ENCODE data around the gene GSK3B. TPM values are rescaled to one million over a fixed set of nuclear protein-coding genes. Genes with fewer than 3 reads are reported as not detected.
A peak's percentile ranks its signal among the peaks of the same experiment; 100 is the strongest.

Gene GSK3B
- total RNA-seq, 6 experiments from 2014 or later: 14.4 to 19.4 (median 18.4) TPM

DNA sequence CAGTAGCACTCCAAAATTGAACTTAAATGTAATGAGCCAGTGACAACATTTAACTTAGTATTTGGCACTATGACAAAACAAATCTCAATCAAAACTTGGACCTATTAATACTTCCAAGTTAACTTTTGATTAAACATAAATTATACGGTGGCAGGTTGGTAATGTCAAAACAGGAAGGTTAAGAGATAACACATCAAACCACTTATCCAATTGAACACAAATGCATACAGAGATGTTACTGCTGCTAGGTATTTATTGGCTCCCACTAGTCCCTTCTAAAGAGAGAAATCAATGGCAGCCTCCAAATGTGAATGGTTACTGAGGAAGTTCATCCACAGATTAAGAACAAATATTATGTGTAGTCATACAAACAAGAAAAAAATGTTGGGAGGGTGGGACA lies 1.8 kb downstream of the GSK3B start:
- Histone ChIP-seq H3K4me3 (peak overlapping the region; percentile 69 to 82 (median 79)), H3K9me3 (no peaks in the 10 kb centered on the region), H3K4me1 (peaks cover 0 to 28% (median 9%) of the 10 kb centered on the region in 4 donors), H3K36me3 (no peaks in the 10 kb centered on the region), H3K27me3 (no peaks in the 10 kb centered on the region), H3K27ac (peak overlapping the region in 1 of 3 donors; percentile 97)
- WGBS (ENCODE audit: insufficient coverage, low coverage, low lambda C conversion rate, missing lambda C conversion rate): 0% methylated on average over 1 of the region's 1 CpG
- intact Hi-C loops (cut with DNase I): no loop called here
- DNase-seq (no peak), ATAC-seq (no peak)
- TF ChIP-seq, protein P1, sequence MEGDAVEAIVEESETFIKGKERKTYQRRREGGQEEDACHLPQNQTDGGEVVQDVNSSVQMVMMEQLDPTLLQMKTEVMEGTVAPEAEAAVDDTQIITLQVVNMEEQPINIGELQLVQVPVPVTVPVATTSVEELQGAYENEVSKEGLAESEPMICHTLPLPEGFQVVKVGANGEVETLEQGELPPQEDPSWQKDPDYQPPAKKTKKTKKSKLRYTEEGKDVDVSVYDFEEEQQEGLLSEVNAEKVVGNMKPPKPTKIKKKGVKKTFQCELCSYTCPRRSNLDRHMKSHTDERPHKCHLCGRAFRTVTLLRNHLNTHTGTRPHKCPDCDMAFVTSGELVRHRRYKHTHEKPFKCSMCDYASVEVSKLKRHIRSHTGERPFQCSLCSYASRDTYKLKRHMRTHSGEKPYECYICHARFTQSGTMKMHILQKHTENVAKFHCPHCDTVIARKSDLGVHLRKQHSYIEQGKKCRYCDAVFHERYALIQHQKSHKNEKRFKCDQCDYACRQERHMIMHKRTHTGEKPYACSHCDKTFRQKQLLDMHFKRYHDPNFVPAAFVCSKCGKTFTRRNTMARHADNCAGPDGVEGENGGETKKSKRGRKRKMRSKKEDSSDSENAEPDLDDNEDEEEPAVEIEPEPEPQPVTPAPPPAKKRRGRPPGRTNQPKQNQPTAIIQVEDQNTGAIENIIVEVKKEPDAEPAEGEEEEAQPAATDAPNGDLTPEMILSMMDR (IDR thresholded peaks at IDR 0.05): no peak
- no peak for TF ChIP-seq POLR2A (IDR thresholded peaks at IDR 0.05)

DNA sequence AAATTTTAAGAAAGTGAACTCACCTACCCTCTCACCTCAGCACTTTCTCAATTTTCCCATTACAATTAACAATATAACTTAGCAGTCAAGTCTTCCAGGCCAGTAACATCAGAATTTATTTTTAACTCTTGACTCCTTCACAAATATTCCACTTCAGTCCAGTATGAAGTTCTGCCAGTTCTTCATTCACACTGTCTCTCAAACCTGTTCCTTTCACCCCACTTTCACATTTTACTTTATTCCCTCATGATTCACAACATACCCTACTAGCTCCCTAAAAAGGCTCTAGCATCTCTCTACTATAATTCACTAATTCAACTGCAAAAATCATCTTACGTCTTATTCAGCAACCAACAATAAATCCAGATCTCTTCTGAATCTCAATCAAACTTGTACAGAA lies 3.8 kb downstream of the GSK3B start:
- Histone ChIP-seq H3K36me3 (no peaks in the 10 kb centered on the region), H3K4me3 (no peak overlapping the region), H3K27ac (no peak overlapping the region), H3K27me3 (no peaks in the 10 kb centered on the region), H3K4me1 (peaks cover 0 to 17% (median 7%) of the 10 kb centered on the region in 4 donors), H3K9me3 (no peaks in the 10 kb centered on the region)
- intact Hi-C loops (cut with DNase I): no loop called here
- TF ChIP-seq, protein P1 (IDR thresholded peaks at IDR 0.05): no peak
- no peak for TF ChIP-seq POLR2A (IDR thresholded peaks at IDR 0.05)
- ATAC-seq (no peak), DNase-seq (no peak)
- WGBS (ENCODE audit: insufficient coverage, low coverage, low lambda C conversion rate, missing lambda C conversion rate): 0% methylated on average over 1 of the region's 1 CpG

DNA sequence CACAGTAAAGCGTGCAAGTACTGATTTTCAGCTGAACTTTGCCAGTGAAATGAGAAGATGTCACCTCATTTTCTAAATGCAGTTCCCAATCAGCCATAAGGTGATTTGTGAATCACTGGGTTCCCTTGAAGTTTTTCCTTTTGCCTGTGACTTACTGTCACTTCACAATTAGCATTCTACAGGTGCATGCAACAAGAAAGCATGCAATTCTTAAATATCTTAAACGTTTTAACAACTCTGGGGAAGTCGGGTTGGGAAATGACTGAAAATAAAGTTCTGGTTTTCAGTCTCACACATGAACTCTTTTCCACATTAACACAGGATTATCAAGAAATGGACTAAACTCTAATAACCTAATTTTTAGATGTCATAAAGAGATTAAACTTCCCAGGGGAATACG lies 5.2 kb downstream of the GSK3B start:
- intact Hi-C loops (cut with DNase I): no loop called here
- 56% methylated on average over 4 of the region's 4 CpGs for WGBS (ENCODE audit: insufficient coverage, low coverage, low lambda C conversion rate, missing lambda C conversion rate)
- TF ChIP-seq, protein P1 (IDR thresholded peaks at IDR 0.05): no peak
- no peak for TF ChIP-seq POLR2A (IDR thresholded peaks at IDR 0.05)
- peaks cover 0 to 17% (median 7%) of the 10 kb centered on the region in 4 donors for H3K4me1 ChIP-seq
- DNase-seq (no peak), ATAC-seq (no peak)
- no peaks in the 10 kb centered on the region for H3K9me3 ChIP-seq
- H3K27me3 ChIP-seq: no peaks in the 10 kb centered on the region
- no peak overlapping the region for H3K27ac ChIP-seq
- H3K36me3 ChIP-seq: no peaks in the 10 kb centered on the region
- H3K4me3 ChIP-seq: no peak overlapping the region

DNA sequence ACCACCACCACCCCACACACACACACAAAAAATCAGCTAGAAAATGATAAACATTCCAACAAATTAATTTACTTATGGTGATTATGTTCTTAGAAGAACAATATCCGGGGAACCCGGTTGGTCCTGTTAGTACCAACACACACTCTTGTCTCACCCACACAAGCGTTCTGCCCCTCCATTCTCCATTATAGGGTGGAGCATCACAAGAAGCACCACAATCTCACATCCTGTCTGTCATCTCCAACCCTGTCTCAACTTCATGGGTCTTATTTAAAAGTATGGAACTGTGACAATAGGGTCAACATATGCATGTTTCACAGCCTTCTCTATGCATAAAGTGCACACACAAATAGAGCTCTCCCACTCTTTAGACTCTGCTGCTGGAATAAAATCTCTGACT lies 5.6 kb downstream of the GSK3B start:
- Histone ChIP-seq H3K4me3 (no peak overlapping the region), H3K4me1 (peaks cover 0 to 17% (median 7%) of the 10 kb centered on the region in 4 donors), H3K27me3 (no peaks in the 10 kb centered on the region), H3K36me3 (no peaks in the 10 kb centered on the region), H3K27ac (no peak overlapping the region), H3K9me3 (no peaks in the 10 kb centered on the region)
- DNase-seq (no peak), ATAC-seq (no peak)
- intact Hi-C loops (cut with DNase I): no loop called here
- 80% methylated on average over 3 of the region's 3 CpGs for WGBS (ENCODE audit: insufficient coverage, low coverage, low lambda C conversion rate, missing lambda C conversion rate)
- TF ChIP-seq POLR2A (IDR thresholded peaks at IDR 0.05): no peak
- TF ChIP-seq, protein P1 (IDR thresholded peaks at IDR 0.05): no peak

DNA sequence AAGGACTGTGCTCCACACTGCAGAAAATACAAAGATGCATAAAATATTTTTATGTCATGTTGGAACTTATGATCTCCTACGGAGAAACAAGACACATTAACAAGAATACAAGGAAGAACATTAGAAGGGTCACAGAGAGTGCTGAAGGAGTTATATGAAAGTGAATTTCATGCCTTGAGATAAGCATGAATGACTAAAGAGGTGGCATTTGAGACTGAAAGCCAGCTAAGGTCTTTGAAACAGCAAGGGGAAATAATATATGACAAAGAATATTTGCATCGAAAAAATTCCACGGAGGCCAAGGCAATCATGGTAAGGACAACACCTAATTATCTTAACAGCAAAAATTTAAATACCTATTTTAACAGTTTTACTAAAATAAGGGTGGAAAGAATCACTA lies 12.5 kb downstream of the GSK3B start:
- Histone ChIP-seq H3K9me3 (no peaks in the 10 kb centered on the region), H3K4me3 (no peak overlapping the region), H3K4me1 (no peaks in the 10 kb centered on the region), H3K27me3 (no peaks in the 10 kb centered on the region), H3K27ac (no peak overlapping the region), H3K36me3 (no peaks in the 10 kb centered on the region)
- TF ChIP-seq, protein P1 (IDR thresholded peaks at IDR 0.05): no peak
- TF ChIP-seq POLR2A (IDR thresholded peaks at IDR 0.05): no peak
- intact Hi-C loops (cut with DNase I): no loop called here
- DNase-seq (no peak), ATAC-seq (no peak)
- 76% methylated on average over 3 of the region's 3 CpGs for WGBS (ENCODE audit: insufficient coverage, low coverage, low lambda C conversion rate, missing lambda C conversion rate)
